Measurements from ENCODE around the gene CPEB4.

The CPEB4 gene

GRCh38 chr5:173884402-173885053, 3.6 kb upstream of the CPEB4 start:
- no peak for DNase-seq (ENCODE audit: low read depth in 2 of 2)

- no peak for DNase-seq (ENCODE audit: low read depth in 2 of 2)
Measured at GRCh38 chr5:173885054-173885443, 3.1 kb upstream of the CPEB4 start.

GRCh38 chr5:173885475-173886010, 2.6 kb upstream of the CPEB4 start:
- no peak for DNase-seq (ENCODE audit: low read depth in 2 of 2)

- DNase-seq (ENCODE audit: low read depth in 2 of 2) = no peak
Measured at GRCh38 chr5:173886150-173886549, 2.0 kb upstream of the CPEB4 start.

DNA sequence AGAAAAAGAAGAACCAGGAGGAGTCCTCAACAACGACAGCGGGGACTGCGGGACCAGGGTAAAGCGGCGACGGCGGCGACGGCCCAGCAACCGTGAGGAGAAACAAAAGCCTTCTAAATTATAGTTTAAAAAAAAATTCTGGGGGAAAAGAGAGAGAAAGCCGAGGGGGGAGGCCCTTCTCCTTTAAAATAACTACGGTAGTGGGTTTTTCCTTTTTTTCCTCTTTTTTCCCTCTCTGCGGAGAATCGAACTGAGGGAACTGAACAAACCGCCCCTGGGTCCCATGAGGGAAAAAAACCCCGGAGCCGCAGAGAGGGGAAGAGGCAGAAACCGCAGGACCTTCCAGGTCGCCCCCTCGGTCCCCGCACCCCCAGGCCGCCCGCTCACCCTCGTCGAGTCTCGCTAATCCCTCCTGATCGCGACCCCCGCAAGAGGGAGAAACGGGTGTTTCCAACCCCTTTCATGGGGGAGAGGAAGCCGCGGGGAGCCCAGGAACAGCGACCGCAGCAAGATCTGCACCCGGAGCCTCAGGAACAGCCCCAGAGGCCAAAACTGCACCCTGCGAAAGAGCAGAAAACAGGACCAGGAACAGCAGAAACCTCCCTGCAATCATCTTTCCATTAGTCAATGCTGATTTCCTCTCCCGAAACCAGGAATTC, 453 bp downstream of the CPEB4 start:
- no peak for DNase-seq (ENCODE audit: low read depth in 2 of 2)

- DNase-seq (ENCODE audit: low read depth in 2 of 2) = no peak
Measured at GRCh38 chr5:173890195-173890991, 2.2 kb downstream of the CPEB4 start.

- DNase-seq (ENCODE audit: low read depth in 2 of 2) = no peak
Measured at GRCh38 chr5:173891308-173892116, 3.4 kb downstream of the CPEB4 start.

DNA sequence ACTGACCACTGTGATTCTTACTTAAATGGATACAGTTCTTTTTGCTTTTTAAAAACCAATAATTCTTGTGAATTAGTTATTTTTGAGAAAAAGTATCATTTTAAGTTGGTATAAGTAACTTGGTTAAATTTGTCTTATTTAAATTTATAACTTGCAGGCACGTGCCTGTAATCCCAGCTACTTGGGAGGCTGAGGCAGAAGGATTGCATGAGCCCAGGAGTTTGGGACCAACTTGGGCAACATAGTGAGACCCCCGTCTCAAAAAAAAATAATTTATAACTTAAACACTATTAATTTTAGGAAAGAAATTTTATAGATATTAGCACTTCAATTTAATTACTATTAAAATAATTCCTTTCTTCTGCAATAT, 5.0 kb downstream of the CPEB4 start:
- DNase-seq (ENCODE audit: low read depth in 2 of 2) = no peak

DNA sequence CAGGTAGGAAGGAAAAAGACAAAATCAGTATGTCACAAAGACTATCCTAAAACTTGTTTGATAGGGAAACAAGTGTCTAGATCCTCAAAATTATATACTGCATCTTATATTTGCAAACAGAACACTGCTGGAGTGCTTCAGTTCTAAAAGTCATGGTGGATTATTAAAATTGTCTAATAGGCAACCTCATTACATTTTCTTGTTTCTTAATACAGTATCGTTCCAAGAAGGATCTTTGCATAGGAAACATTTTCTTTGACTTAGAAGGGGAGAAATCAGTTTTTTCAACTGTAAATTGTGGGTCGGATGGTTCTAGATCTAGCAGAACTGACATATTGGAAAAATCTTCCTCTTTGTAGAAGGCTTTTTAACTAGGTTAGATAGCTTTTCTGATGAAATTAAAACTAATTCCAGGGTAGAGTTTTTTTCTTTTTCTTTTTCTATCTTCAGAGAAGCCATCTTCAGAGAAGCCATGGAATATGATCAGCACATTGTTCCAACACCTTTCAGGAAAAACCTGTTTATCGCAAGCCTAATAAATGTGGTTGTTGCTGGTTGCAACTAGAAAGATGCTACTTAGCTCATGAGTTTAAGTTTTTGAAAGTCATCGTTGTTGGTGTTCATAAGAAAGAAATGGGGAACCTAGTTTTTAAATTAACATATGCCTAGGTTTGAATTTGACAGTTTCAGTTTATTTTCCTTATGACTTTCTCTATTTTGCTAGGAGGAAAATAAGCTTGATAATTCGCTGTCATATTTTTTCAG, 7.4 kb downstream of the CPEB4 start:
- DNase-seq (ENCODE audit: low read depth in 2 of 2) = no peak

DNA sequence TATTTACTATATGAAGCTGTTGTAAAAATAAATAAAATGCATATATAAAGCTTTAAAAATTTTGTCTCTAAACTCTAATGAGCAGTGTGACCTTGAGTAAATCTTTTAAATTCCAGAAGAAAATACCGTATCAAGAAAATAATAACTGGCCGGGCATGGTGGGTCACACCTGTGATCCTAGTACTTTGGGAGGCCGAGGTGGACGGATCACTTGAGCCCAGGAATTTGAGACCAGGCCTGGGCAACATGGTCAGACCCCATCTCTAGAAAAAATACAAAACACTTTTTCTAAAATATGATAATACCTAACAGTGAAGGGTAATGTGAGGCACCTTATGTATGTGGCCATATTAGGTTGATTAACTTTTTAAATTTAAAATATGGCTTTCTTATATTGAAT, 8.5 kb downstream of the CPEB4 start:
- DNase-seq (ENCODE audit: low read depth in 2 of 2) = no peak

DNA sequence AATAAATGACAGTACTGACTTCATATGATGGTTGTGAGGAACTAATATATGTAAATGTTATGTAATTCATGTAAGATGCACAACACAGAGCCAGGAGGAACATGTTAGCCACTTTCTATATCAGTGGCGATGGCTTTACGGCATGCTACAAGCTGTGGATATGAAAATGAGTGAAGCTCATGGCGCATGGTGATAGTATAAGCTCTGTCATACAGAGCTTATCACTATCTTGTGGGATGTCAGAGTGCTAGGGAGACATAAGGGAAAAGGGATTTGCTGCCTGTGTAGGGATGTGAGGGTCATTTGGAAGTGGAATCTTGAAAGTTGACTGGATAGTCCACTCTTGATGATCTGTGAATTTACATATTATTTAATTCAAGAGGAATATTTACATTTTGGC, 13.6 kb downstream of the CPEB4 start:
- no peak for DNase-seq (ENCODE audit: low read depth in 2 of 2)

DNA sequence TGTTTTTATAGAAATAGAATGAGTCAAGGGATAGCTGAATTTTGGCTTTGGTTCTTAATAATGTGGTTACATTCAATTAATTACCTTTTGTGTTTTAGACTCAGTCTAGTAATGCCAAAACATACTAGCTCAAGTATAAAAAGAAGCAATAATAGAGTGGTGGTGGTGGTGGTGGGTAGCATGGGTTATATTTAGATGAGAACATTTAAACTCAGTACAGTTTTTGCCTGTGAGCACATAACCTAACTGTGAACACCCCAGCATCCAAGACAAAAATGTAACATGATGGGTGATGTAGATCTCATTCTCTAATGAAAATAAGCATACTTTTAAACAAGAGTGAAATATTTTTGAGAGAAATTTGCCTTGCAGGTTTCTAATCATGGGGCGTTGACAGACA, 14.2 kb downstream of the CPEB4 start:
- DNase-seq (ENCODE audit: low read depth in 2 of 2) = no peak

DNA sequence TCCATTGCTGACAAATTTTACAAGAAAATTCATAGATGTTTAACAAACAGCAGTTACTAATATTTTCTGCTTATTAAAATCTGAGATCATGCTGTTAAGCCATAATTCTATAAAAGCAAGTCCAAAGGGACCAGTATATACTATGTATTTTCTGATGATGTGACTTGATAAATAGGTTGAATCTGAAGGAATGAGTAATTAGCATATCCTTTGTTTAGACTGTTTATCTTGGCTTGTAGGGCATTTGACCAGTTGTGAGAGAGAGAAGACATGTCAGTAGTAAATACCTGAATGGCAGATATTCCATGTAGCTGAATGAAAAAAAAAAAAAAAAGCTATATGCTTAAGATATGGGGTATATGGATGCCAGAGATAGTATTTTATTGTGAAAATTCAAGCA, 14.6 kb downstream of the CPEB4 start:
- DNase-seq (ENCODE audit: low read depth in 2 of 2) = no peak

DNA sequence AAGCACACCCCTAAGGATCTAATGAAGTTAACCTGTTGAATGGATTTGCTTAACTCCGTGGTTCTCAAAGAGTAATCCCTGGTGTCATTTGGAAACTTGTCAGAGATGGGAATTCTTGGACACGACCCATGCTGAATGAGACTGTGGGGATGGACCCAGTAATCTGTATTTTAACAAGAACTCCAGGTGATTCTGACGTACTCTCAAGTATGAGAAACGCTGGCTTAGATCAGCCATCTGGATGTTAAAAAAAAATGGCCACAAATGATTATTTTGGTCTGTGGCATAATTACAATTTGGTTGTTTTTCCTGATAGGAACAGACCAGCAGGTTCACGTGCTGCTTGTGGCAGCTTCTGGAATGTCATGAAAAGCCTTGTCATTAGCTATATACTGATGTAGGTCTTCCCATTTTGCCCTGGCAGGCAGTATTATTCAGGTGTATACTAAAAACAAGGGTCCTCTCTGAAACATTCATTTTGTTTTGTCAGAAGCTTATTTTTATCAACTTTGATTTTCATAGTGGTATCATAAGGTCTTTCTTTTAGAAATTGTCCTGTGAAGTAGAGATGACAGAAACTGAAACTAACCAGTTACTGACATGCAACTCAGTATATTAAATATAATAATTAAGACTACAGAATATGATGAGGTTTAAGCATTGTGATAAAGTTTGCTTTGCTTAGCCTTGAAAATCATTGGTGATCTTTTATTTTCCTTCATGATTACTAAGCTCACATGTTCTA, 15.4 kb downstream of the CPEB4 start:
- DNase-seq (ENCODE audit: low read depth in 2 of 2) = no peak

- DNase-seq (ENCODE audit: low read depth in 2 of 2) = no peak
Measured at GRCh38 chr5:173904151-173904550, 16.0 kb downstream of the CPEB4 start.

DNA sequence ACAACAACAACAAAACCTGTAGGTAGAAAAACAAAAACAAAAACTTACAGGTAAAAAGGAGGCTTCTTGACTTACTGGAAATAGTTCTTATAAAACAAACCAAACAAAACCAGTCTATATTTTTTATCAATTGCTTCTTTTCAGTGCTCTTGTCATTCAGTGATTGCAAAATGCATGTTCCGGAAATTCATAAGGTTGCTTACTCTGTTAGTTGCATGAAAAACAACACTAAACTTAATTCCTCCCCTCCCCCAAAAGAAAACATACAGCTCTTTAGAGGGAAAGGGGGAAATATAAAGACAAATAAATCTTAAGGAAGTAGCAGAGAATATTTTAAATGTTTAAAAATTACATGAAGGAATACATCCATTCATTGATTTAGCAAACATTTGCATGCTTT, 19.1 kb downstream of the CPEB4 start:
- DNase-seq (ENCODE audit: low read depth in 2 of 2) = no peak

DNA sequence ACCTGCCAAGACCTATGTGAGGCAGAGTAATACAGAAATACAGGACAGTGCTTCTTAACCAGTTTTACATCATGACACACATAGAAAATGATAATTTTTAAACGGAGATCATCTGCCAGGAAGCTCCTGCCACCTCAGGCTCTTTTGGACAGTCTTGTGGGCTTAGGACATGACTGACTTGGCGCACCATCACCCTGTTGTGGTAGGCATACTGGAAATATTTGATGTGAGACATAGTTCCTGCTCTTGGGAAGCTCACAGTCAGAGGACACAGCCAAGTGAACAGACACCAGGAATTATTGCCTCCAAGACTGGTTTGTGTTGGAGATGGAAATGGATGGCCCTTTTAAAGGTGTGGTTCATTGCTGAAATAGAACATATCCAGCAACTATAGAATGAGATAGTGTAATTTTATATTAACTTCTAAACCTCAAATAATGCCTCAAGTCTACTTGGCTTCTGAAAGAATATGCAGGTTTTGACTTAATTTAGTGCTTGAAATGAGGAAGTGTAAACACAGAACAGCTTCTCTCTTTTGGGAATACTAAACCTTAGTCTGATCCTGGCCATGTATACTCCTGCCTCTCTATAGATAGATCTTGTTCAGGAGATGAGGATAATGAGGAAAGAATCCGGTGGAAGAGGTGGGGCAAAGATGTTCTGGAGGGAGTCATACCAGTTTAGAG, 19.7 kb downstream of the CPEB4 start:
- DNase-seq (ENCODE audit: low read depth in 2 of 2) = no peak

DNA sequence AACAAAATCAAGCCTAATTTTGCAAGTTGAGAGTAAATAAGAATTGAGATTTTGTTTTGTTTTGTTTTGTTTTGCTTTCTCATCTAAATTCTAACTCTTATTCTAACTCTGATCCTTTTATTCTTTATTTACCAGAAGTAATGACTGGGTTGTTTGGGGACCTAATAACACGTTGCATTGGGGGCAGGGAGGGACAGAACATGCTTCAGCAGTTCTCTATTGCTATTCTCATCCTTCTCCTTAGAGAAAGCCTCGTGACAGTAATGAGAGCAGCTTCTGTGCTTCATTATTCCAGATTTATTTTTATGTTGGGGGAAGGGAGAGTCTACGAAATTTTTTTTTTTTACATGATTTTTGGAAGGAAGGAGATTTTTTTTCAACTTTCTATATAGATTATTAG, 21.1 kb downstream of the CPEB4 start:
- no peak for DNase-seq (ENCODE audit: low read depth in 2 of 2)

DNA sequence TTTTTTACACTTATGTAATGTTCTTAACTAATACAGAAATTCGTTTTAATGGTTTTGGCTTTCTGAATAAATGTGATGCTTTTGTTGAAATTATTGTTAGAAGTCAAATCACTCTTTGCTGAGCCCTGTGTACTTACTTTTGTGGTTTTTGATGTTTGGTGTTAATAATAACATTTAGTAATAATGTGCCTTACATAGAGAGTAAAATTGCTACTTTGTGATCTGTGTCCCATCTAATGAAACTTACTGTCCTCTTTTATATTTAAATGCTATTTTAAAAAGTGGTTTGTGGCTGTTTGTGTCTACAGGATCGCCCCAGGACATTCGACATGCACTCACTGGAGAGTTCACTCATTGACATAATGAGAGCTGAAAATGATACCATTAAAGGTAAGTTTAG, 22.1 kb downstream of the CPEB4 start:
- DNase-seq (ENCODE audit: low read depth in 2 of 2) = no peak

DNA sequence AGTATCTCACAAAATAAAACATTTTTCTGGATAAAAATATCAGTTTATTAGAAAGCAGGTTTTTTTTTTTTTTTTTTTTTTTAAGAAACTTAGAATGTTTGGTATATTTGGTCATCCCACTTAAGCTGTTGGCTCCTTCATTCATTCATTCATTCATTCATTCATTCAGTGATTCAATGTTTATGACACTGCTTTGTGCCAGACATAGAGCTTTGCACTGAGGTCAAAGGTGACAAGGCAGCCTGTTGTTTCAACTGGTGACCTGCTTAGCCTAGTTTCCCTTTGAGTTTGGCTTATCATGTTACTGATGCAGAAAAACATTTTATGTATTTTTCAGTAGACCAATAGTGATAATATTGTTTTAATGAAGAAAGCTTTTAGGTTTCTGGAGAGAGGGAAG, 23.5 kb downstream of the CPEB4 start:
- DNase-seq (ENCODE audit: low read depth in 2 of 2) = no peak
